ENCODE measurements around the gene SYT2.

DNA sequence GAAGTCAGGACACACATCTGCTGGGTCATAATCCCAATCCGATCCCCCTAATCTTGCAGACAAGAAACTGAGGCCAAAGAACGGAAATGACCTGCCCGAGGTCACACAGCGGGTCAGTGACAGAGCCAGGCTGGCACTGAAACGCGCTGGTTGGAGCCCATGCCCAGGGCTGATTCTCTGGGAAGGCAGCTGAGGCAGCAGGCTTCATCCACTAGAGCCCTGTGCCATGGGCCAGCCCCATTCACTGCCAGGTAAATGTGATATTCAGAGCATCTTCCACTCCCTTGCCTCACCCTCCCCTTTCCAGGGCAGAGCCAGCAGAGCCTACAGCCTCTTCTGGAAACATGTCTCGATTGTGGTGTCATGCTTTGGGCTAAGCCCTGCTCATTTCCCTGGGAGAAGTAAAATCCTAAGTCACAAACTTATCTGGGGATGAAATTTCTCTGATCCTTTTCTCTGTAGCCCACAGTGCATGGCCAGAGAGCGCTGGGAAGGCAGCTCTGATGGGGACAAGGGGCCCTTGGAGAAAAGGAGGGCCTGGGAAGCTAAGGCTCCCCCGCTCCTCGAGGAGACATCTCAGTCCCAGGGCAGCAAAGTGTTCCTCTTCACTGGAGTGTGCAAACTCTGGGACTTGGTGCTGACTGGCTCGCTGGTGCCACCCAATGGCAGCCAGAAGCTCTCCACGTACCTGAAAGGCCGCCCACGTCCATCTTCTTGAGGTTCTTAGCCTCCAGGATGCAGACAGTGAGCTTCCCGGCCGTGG, 110.4 kb downstream of the SYT2 start:
- TF ChIP-seq, protein P1, sequence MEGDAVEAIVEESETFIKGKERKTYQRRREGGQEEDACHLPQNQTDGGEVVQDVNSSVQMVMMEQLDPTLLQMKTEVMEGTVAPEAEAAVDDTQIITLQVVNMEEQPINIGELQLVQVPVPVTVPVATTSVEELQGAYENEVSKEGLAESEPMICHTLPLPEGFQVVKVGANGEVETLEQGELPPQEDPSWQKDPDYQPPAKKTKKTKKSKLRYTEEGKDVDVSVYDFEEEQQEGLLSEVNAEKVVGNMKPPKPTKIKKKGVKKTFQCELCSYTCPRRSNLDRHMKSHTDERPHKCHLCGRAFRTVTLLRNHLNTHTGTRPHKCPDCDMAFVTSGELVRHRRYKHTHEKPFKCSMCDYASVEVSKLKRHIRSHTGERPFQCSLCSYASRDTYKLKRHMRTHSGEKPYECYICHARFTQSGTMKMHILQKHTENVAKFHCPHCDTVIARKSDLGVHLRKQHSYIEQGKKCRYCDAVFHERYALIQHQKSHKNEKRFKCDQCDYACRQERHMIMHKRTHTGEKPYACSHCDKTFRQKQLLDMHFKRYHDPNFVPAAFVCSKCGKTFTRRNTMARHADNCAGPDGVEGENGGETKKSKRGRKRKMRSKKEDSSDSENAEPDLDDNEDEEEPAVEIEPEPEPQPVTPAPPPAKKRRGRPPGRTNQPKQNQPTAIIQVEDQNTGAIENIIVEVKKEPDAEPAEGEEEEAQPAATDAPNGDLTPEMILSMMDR (IDR thresholded peaks at IDR 0.05): peak; percentile 67 to 83 (median 76)
- TF ChIP-seq POLR2A (IDR thresholded peaks at IDR 0.05) (no peak), EP300 (IDR thresholded peaks at IDR 0.05) (no peak), POLR2AphosphoS5 (IDR thresholded peaks at IDR 0.05) (no peak)
